Measurements from ENCODE around the gene PLB1.
"Not testable (repeated sequence)": the region's sequence is repeated elsewhere in the genome, so short reads cannot be mapped to it uniquely, and the experiment has no call there.

Gene PLB1

GRCh38 chr2:28665041-28665704, 169.3 kb downstream of the PLB1 start:
- no peak for TF ChIP-seq CTCF (conservative IDR thresholded peaks at IDR 0.05)
- no peak for TF ChIP-seq ZFX (IDR thresholded peaks at IDR 0.05)
- H3K27ac ChIP-seq: no peak overlapping the region

- not testable (repeated sequence) for H3K27ac ChIP-seq
Observed at GRCh38 chr2:28665811-28666377, 170.0 kb downstream of the PLB1 start.

- TF ChIP-seq ZFX (IDR thresholded peaks at IDR 0.05): no peak
- H3K27ac ChIP-seq: no peak overlapping the region
Observed at GRCh38 chr2:28666496-28667184, 170.8 kb downstream of the PLB1 start.

- no peak for TF ChIP-seq ZFX (IDR thresholded peaks at IDR 0.05)
- TF ChIP-seq CTCF (conservative IDR thresholded peaks at IDR 0.05): no peak
- no peak overlapping the region for H3K27ac ChIP-seq
Observed at GRCh38 chr2:28667261-28667660, 171.4 kb downstream of the PLB1 start.

- no peak overlapping the region for H3K27ac ChIP-seq
- TF ChIP-seq ZFX (IDR thresholded peaks at IDR 0.05) (no peak), CTCF (conservative IDR thresholded peaks at IDR 0.05) (no peak)
Observed at GRCh38 chr2:28668106-28668814, 172.4 kb downstream of the PLB1 start.

- H3K27ac ChIP-seq: no peak overlapping the region
- no peak for TF ChIP-seq ZFX (IDR thresholded peaks at IDR 0.05)
- no peak for TF ChIP-seq CTCF (conservative IDR thresholded peaks at IDR 0.05)
Observed at GRCh38 chr2:28668880-28669279, 173.0 kb downstream of the PLB1 start.

- TF ChIP-seq ZFX (IDR thresholded peaks at IDR 0.05): no peak
- no peak for TF ChIP-seq CTCF (conservative IDR thresholded peaks at IDR 0.05)
- H3K27ac ChIP-seq: no peak overlapping the region
Observed at GRCh38 chr2:28670856-28671255, 175.0 kb downstream of the PLB1 start.

GRCh38 chr2:28673338-28673737, 177.5 kb downstream of the PLB1 start:
- TF ChIP-seq ZFX (IDR thresholded peaks at IDR 0.05): no peak
- TF ChIP-seq CTCF (conservative IDR thresholded peaks at IDR 0.05): no peak
- no peak overlapping the region for H3K27ac ChIP-seq
